HEK293 (cell line): ENCODE data around the gene HS3ST3A1.

Experiments
- CTCF ChIA-PET: fragments of 350-600 bp; formaldehyde crosslinking; extraction: SDS; loops from one replicate; lab custom pipeline; 2021; ENCODE audit warnings: antibody characterized with exemption; lab: Yijun Ruan, JAX
- POLR2A ChIA-PET: fragments of 300-600 bp; formaldehyde crosslinking; extraction: SDS; loops from one replicate; lab custom pipeline; 2020; ENCODE audit warnings: antibody characterized with exemption, inconsistent platforms; lab: Yijun Ruan, JAX
- H3K27ac ChIP-seq: fragments of 200-500 bp; sonication (Bioruptor generic); 2 replicates; pipeline ENCODE4 v1.5.1; 2014; ENCODE audit warnings: low read depth, low read length, control low read depth, inconsistent platforms; ENCODE audit errors: extremely low read depth
- H3K36me3 ChIP-seq, 2 experiments: fragments of 200-500 bp in 1 of 2; sonication (Bioruptor generic) in 1 of 2; 1 replicate in 1 of 2; 2 replicates in 1 of 2; pipeline ENCODE4 v1.5.1; 2014 to 2017; ENCODE audit warnings: inconsistent platforms in 2 of 2, low read length in 2 of 2; ENCODE audit not compliant: control insufficient read depth in 2 of 2, insufficient read depth in 1 of 2
- H3K4me1 ChIP-seq: fragments of 200-500 bp; sonication (Bioruptor generic); 2 replicates; pipeline ENCODE4 v1.5.1; 2014; ENCODE audit warnings: mild to moderate bottlenecking, low read length, inconsistent platforms; ENCODE audit not compliant: control insufficient read depth, insufficient read depth
- H3K4me3 ChIP-seq: 2 replicates; pipeline ENCODE4 v1.5.1; 2011; ENCODE audit warnings: low read depth, mild to moderate bottlenecking, control low read depth, low read length, moderate library complexity
- H3K9me3 ChIP-seq: fragments of 200-500 bp; sonication (Bioruptor generic); 2 replicates; pipeline ENCODE4 v1.5.1; 2014; ENCODE audit warnings: low read depth, low read length, inconsistent platforms; ENCODE audit not compliant: control insufficient read depth, insufficient read depth
- HOXC10 ChIP-seq: sonication (generic); formaldehyde crosslinking; IDR thresholded peaks from 2 replicates; pipeline ENCODE4 v1.8.1; 2023; ENCODE audit warnings: mild to moderate bottlenecking, missing genetic modification reagents
- MZF1 ChIP-seq: fragments of 450-650 bp; formaldehyde crosslinking; IDR thresholded peaks from 2 replicates; pipeline ENCODE4 v1.5.1; 2017; ENCODE audit warnings: missing biosample characterization, missing genetic modification characterization, borderline replicate concordance
- PRDM1 ChIP-seq: fragments of 450-650 bp; formaldehyde crosslinking; IDR thresholded peaks from 2 replicates; pipeline ENCODE4; 2016; ENCODE audit warnings: missing biosample characterization, missing genetic modification characterization
- ZNF133 ChIP-seq: fragments of 450-650 bp; formaldehyde crosslinking; IDR thresholded peaks from 2 replicates; pipeline ENCODE4 v1.5.1; 2016; ENCODE audit warnings: missing biosample characterization, missing genetic modification characterization
- ZNF221 ChIP-seq: fragments of 450-650 bp; formaldehyde crosslinking; IDR thresholded peaks from 2 replicates; pipeline ENCODE4 v1.5.1; 2017; ENCODE audit warnings: missing biosample characterization, missing genetic modification characterization, borderline replicate concordance
- ZNF366 ChIP-seq: fragments of 450-650 bp; formaldehyde crosslinking; conservative IDR thresholded peaks from 2 replicates; pipeline ENCODE4 v1.5.1; 2016; ENCODE audit warnings: missing biosample characterization, missing genetic modification characterization
- ZNF37A ChIP-seq: fragments of 450-650 bp; IDR thresholded peaks from 2 replicates; pipeline ENCODE4 v1.5.1; 2018; ENCODE audit warnings: missing biosample characterization, missing genetic modification characterization
- ZNF623 ChIP-seq: fragments of 450-650 bp; formaldehyde crosslinking; IDR thresholded peaks from 2 replicates; pipeline ENCODE4 v1.5.1; 2016; ENCODE audit warnings: missing biosample characterization, missing genetic modification characterization
- TF ChIP-seq, protein P1 (sequence below): fragments of 450-650 bp; formaldehyde crosslinking; IDR thresholded peaks from 2 replicates; pipeline ENCODE4 v1.5.1; 2017; ENCODE audit warnings: missing biosample characterization, missing genetic modification characterization
- TF ChIP-seq, protein P2 (sequence below): fragments of 450-650 bp; formaldehyde crosslinking; IDR thresholded peaks from 2 replicates; pipeline ENCODE4 v1.5.0; 2017; ENCODE audit warnings: missing biosample characterization, missing genetic modification characterization, borderline replicate concordance
- TF ChIP-seq, protein P3 (sequence below): fragments of 450-650 bp; formaldehyde crosslinking; IDR thresholded peaks from 2 replicates; pipeline ENCODE4 v1.5.1; 2017; ENCODE audit warnings: missing biosample characterization, missing genetic modification characterization

The HS3ST3A1 gene

DNA sequence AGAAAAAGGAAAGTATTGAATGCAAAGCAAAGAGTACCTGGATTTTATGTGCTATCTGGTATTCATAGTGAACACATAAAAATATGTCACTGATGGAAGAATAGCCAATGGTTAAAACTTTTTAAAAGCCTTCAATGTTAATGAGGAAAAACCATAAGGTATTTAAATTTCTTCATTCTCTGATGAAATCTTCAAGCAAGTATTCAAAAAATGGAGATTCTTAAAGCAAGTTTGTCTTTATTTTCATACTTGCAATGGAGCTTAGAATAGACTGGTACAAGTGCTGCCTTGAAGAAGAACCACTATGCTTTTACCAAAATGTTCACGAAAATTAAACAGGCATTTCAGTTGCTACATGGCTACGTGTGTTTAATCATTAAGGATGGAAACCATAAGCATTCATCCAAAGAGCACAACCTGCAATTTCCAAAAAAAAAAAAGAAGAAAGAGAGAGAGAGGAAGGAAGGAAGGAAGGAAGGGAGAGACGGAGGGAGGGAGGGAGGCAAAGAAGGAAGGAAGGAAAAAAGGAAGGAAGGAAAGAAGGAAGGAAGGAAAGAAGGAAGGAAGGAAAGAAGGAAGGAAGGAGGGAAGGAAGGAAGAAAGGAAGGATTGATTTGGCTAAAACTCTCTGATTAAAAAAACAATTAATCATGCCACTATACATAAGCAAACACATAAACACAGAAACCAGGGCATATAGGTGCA is 17.6 kb downstream of the HS3ST3A1 start:
- ChIA-PET POLR2A (no interaction called here), CTCF (interaction anchor here (0.7 kb wide), 1 partner anchor 422 kb away, joined by 3 read pairs; no protein-coding TSS in a partner anchor)
- Histone ChIP-seq H3K36me3 (no peaks in the 10 kb centered on the region), H3K4me1 (peaks cover 10% of the 10 kb centered on the region), H3K4me3 (no peak overlapping the region), H3K27ac (no peak overlapping the region), H3K9me3 (no peaks in the 10 kb centered on the region)
- no peak for TF ChIP-seq HOXC10
- no peak for TF ChIP-seq MZF1 (tag by site-specific recombination)
- TF ChIP-seq ZNF623 (tag by site-specific recombination), result no peak
- TF ChIP-seq, protein P1, sequence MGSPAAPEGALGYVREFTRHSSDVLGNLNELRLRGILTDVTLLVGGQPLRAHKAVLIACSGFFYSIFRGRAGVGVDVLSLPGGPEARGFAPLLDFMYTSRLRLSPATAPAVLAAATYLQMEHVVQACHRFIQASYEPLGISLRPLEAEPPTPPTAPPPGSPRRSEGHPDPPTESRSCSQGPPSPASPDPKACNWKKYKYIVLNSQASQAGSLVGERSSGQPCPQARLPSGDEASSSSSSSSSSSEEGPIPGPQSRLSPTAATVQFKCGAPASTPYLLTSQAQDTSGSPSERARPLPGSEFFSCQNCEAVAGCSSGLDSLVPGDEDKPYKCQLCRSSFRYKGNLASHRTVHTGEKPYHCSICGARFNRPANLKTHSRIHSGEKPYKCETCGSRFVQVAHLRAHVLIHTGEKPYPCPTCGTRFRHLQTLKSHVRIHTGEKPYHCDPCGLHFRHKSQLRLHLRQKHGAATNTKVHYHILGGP, result 0 out of 2 replicates have a peak, but pooled peaks have one; percentile 10
- no peak for TF ChIP-seq ZNF133
- TF ChIP-seq, protein P2, sequence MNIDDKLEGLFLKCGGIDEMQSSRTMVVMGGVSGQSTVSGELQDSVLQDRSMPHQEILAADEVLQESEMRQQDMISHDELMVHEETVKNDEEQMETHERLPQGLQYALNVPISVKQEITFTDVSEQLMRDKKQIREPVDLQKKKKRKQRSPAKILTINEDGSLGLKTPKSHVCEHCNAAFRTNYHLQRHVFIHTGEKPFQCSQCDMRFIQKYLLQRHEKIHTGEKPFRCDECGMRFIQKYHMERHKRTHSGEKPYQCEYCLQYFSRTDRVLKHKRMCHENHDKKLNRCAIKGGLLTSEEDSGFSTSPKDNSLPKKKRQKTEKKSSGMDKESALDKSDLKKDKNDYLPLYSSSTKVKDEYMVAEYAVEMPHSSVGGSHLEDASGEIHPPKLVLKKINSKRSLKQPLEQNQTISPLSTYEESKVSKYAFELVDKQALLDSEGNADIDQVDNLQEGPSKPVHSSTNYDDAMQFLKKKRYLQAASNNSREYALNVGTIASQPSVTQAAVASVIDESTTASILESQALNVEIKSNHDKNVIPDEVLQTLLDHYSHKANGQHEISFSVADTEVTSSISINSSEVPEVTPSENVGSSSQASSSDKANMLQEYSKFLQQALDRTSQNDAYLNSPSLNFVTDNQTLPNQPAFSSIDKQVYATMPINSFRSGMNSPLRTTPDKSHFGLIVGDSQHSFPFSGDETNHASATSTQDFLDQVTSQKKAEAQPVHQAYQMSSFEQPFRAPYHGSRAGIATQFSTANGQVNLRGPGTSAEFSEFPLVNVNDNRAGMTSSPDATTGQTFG, result no peak
- peak; percentile 97 for TF ChIP-seq ZNF366
- no peak for TF ChIP-seq ZNF37A (tag by site-specific recombination)

DNA sequence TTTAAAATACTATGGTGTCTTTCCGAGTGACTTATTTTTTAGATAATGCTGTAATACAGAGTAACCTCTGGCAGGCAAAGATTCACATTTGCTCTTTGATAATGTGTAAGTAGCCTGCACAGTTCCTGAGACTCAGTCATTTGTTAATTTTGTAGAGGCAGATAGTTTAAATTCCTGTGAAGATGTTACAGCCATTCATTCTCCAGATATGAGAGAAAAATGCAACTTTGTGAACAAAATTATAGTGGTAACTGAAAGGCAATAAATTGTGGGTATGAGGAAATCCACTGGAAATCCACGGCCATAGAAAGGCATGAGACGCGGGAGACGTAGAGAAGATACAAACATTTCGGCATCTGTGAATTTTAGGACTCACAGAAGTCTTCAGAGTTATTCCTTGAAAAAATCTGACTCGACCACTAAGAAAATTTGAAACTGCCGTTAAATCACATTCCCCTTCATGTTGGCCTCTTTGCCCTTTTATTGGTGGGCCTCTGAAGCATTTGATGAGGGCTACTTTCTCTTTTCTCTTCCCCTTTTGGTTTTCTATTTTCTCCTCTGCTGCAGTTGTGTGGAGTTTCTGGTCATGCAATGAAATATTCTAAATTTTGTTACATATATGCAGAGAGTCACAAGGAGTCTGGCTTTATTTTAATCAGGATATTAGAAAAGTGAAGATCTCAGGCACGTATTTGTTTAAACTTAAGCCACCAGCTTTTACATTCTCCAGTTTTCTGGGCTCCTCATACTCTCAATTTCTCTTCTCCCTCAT is 18.8 kb downstream of the HS3ST3A1 start:
- Histone ChIP-seq H3K4me1 (peaks cover 9% of the 10 kb centered on the region; the same call in 1 of the 2 replicates), H3K36me3 (no peaks in the 10 kb centered on the region; a peak in 1 of 3 replicates), H3K9me3 (no peaks in the 10 kb centered on the region), H3K27ac (no peak overlapping the region), H3K4me3 (no peak overlapping the region)
- TF ChIP-seq ZNF221 (no peak), PRDM1 (tag by site-specific recombination) (peak; percentile 63)
- POLR2A ChIA-PET, result no interaction called here
- CTCF ChIA-PET, result interaction anchor here (2.0 kb wide), 1 partner anchor 11 kb away, joined by 6 read pairs; no protein-coding TSS in a partner anchor

DNA sequence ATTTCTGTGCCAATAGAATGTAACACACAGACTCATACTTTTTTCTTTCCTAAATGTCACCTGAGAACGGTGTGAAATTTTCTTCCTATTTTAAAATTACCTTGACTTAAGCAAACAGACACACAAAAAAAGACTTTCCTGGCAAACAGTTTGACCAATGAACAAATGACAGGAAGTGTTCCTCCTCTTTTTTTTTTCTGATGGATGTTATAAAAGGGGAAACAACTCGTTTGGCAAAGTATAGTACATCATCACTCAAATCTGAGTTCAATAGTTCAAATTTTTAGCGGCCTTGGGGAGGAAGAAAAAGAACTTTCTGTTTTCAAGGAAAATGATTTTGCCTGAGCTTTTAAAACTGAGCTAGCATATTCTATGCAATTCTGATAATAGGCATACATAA is 19.8 kb downstream of the HS3ST3A1 start:
- ChIA-PET POLR2A (no interaction called here), CTCF (interaction anchor here (0.9 to 2.0 kb wide), 2 partner anchors 12 to 306 kb away, joined by 3 to 6 read pairs; no protein-coding TSS in a partner anchor)
- Histone ChIP-seq H3K4me1 (peaks cover 9% of the 10 kb centered on the region; the same call in 1 of the 2 replicates), H3K4me3 (no peak overlapping the region), H3K36me3 (no peaks in the 10 kb centered on the region; a peak in 1 of 3 replicates), H3K27ac (no peak overlapping the region), H3K9me3 (no peaks in the 10 kb centered on the region)
- no peak for TF ChIP-seq PRDM1 (tag by site-specific recombination)
- TF ChIP-seq, protein P3, sequence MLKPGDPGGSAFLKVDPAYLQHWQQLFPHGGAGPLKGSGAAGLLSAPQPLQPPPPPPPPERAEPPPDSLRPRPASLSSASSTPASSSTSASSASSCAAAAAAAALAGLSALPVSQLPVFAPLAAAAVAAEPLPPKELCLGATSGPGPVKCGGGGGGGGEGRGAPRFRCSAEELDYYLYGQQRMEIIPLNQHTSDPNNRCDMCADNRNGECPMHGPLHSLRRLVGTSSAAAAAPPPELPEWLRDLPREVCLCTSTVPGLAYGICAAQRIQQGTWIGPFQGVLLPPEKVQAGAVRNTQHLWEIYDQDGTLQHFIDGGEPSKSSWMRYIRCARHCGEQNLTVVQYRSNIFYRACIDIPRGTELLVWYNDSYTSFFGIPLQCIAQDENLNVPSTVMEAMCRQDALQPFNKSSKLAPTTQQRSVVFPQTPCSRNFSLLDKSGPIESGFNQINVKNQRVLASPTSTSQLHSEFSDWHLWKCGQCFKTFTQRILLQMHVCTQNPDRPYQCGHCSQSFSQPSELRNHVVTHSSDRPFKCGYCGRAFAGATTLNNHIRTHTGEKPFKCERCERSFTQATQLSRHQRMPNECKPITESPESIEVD (tag by site-specific recombination), result peak; percentile 64
